ENCODE results near the gene PLEKHA3. TPM values are rescaled to one million over a fixed set of nuclear protein-coding genes. Genes with fewer than 3 reads are reported as not detected.

PLEKHA3 gene
- total RNA-seq, 1 donor = 8.6 TPM

DNA sequence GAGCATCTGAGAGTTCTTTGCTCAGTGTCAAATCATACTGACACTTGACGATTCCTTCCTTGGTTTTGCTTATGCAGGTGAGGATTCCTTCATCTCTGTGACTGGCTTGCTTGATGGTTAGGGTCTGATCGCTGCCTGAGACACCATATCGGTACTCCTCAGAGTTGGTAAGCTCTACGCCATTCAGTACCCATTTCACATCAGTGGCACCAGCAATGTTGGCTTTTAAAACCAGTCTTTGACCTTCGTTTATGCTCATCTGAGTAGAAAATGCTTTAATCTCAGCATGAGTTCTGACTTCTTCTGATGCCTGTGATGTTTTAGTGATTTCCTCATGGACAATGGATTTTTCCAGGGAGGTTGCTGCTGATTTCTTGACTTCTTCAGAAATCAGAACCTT is 48.4 kb downstream of the PLEKHA3 start:
- H3K4me3 ChIP-seq (ENCODE audit: low read depth, low read length) = no peak overlapping the region
- no peak for DNase-seq (ENCODE audit: low read depth)
- TF ChIP-seq, protein P1, sequence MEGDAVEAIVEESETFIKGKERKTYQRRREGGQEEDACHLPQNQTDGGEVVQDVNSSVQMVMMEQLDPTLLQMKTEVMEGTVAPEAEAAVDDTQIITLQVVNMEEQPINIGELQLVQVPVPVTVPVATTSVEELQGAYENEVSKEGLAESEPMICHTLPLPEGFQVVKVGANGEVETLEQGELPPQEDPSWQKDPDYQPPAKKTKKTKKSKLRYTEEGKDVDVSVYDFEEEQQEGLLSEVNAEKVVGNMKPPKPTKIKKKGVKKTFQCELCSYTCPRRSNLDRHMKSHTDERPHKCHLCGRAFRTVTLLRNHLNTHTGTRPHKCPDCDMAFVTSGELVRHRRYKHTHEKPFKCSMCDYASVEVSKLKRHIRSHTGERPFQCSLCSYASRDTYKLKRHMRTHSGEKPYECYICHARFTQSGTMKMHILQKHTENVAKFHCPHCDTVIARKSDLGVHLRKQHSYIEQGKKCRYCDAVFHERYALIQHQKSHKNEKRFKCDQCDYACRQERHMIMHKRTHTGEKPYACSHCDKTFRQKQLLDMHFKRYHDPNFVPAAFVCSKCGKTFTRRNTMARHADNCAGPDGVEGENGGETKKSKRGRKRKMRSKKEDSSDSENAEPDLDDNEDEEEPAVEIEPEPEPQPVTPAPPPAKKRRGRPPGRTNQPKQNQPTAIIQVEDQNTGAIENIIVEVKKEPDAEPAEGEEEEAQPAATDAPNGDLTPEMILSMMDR (IDR thresholded peaks at IDR 0.05; ENCODE audit: insufficient read depth, low read depth, low read length) = no peak

DNA sequence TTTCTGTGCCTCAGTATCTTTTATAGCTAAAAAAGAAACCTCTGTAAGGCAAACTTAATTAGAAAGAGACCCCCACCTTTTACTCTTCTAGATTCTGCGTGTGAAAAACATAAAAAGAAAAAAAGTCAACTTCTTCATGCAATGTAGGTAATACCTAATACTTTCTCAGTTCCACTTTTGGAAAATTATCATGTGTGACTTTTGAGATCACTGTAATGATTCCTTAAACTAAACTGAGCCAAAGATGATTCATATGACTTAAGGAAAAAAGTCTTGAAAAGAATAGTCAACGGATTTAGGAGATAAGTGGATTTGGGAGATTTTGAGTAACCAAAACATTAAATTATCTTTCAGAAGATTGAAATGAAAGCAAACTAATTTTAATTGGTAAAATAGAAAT is 48.9 kb downstream of the PLEKHA3 start:
- TF ChIP-seq, protein P1 (IDR thresholded peaks at IDR 0.05; ENCODE audit: insufficient read depth, low read depth, low read length) = no peak
- H3K4me3 ChIP-seq (ENCODE audit: low read depth, low read length) = no peak overlapping the region
- DNase-seq (ENCODE audit: low read depth) = no peak

DNA sequence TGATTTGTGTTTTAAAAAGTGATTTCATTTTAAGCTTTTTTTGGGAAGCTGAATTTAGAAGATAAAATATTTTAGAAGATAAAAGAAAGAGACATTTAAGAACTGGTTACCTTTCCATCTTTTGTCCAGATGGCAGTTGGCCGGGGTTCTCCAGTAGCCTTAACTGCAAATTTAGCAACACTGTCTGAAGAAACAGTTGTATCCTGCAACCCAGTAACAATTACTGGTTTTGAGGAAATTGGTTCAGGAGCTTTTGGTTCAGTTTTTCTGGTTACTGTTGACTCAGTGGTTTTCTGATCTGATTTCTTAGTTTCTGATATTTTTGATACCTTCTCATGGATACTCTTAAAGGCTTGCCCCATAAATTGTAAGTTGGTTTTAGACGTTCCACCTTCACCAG is 49.9 kb downstream of the PLEKHA3 start:
- TF ChIP-seq, protein P1 (IDR thresholded peaks at IDR 0.05; ENCODE audit: insufficient read depth, low read depth, low read length) = no peak
- H3K4me3 ChIP-seq (ENCODE audit: low read depth, low read length) = no peak overlapping the region
- no peak for DNase-seq (ENCODE audit: low read depth)

DNA sequence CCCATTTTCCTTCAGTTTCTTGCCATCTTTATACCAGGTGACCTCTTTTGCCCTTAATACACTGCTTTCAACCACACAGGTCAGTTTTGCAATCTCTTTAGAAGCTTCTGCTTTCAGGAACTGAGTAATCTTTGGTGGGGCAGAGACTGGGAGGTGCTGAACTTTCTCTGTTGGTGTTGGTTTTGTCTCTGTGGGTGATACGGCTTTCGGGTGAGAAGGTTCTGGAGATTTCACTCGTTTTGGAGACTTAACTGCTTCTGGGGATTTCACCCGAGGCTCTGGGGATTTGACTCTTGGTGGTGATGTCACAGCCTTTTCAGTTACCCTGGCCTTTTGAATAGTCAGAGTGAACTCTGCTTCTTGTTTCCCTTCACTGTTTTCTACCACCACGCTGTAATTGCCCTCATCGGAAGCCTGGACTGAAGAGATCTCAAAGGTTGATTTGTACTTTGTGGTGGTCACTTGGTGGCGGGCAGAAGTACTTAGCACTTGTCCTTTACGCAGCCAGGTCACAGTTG is 50.4 kb downstream of the PLEKHA3 start:
- H3K4me3 ChIP-seq (ENCODE audit: low read depth, low read length) = no peak overlapping the region
- DNase-seq (ENCODE audit: low read depth) = no peak
- TF ChIP-seq, protein P1 (IDR thresholded peaks at IDR 0.05; ENCODE audit: insufficient read depth, low read depth, low read length) = no peak

DNA sequence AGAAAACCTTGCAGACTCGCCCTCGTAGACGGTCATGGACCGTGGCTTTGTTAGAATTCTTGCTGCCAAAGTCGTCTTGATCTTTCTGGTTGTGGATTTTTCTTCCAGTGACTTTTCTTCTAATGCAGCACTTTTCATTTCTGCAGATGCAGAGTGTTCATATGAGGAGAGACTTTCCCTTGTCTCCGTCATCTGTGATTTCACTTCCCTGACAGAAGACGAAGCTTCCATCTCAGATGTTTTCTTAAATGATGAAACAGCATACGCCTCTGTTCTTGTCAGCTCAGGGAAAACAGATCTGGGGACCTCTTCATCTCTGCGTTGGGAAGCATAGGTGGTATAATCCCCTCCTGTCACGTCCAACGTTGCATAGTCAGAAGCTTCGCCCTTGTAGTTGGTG is 50.9 kb downstream of the PLEKHA3 start:
- no peak for DNase-seq (ENCODE audit: low read depth)
- TF ChIP-seq, protein P1 (IDR thresholded peaks at IDR 0.05; ENCODE audit: insufficient read depth, low read depth, low read length) = no peak
- H3K4me3 ChIP-seq (ENCODE audit: low read depth, low read length) = no peak overlapping the region

DNA sequence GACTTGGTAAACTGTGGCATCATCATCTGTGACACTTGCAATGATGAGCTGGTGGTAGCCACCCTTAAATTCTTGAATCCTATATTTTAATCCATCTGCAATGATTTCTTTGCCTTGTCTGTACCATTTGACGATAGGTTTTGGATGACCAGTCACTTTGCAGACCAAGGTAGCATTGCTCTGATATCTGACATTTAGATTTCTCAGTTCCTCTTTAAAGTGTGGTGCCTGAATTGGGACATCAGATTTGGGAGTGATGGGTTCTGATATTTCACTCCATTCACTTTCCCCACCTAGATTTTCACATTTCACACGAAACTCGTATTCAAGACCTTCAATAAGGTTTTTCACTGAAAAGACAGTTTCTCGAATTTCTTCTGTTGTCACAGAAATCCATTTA is 55.8 kb downstream of the PLEKHA3 start:
- H3K4me3 ChIP-seq (ENCODE audit: low read depth, low read length) = no peak overlapping the region
- no peak for DNase-seq (ENCODE audit: low read depth)
- TF ChIP-seq, protein P1 (IDR thresholded peaks at IDR 0.05; ENCODE audit: insufficient read depth, low read depth, low read length) = no peak

DNA sequence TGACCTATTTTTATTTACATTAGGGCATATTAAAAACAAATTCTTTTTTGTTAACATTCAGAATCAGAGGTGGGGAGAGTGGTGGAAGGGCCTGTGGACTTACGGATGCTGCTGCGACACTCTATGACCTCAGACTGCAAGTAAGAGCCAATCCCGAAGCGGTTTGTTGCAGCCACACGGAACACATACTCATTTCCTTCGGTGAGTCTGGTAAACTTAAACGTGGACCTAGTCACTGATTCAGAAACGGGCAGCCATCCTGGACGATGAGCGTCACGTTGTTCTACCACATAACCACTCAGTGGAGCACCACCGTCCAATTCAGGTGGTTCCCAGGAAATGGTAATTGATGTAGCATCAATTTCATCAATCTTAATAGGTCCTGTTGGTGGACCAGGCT is 61.9 kb downstream of the PLEKHA3 start:
- no peak for DNase-seq (ENCODE audit: low read depth)
- TF ChIP-seq, protein P1 (IDR thresholded peaks at IDR 0.05; ENCODE audit: insufficient read depth, low read depth, low read length) = no peak
- H3K4me3 ChIP-seq (ENCODE audit: low read depth, low read length) = no peak overlapping the region

All from fibroblast of villous mesenchyme (primary cell).